GM21447 (cell line): ENCODE measurements around the gene LTN1.
"Not testable (repeated sequence)": the region's sequence is repeated elsewhere in the genome, so short reads cannot be mapped to it uniquely, and the experiment has no call there.

Experiments
- ATAC-seq: cut with Tn5 transposase; IDR thresholded peaks from one replicate; pipeline ENCODE4 v1.9.1; 2021; ENCODE audit not compliant: unreplicated experiment

The LTN1 gene

GRCh38 chr21:28982637-28983036 is 10.0 kb downstream of the LTN1 start:
- ATAC-seq, result no peak

DNA sequence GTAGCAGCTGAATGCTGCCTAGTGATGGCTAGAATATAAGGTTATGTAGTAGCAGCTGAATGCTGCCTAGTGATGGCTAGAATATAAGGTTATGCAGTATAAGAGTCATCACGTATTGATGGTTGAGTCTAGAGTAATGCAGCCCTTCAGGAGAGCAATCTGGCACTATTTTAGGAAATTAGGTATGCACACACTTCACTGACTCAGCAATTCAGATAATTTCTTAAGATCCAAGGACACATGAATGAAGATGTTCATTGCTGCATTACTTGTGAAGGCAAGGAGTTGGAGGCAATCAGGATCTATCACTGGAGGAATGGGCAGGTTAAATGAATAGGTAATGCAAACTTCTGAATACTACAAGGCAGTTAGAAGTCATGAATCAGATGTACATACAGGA is 13.6 kb downstream of the LTN1 start:
- no peak for ATAC-seq

- no peak for ATAC-seq
Observed at GRCh38 chr21:28975397-28975796, 17.3 kb downstream of the LTN1 start.

GRCh38 chr21:28974531-28975227 is 18.0 kb downstream of the LTN1 start:
- no peak for ATAC-seq

DNA sequence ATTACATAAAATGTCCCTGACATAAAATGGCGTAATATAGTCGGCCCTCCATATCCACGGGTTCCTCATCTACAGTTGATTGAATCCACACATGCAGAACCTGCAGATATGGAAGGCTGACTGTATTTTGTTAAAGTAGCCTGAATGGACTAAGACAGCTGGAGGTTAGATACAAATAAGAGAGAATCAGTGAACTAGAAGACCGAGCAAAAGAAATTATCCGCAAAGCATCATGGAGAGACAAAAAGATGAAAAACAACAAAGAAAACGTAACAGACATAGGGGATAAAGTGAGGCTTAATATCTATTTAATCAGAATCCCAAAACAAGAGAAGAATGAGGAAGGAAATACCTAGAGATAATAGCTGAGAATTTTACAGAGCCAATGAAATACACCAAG is 20.3 kb downstream of the LTN1 start:
- ATAC-seq, result no peak

- no peak for ATAC-seq
Observed at GRCh38 chr21:28971171-28971570, 21.5 kb downstream of the LTN1 start.

- no peak for ATAC-seq
Observed at GRCh38 chr21:28963831-28964230, 28.8 kb downstream of the LTN1 start.

DNA sequence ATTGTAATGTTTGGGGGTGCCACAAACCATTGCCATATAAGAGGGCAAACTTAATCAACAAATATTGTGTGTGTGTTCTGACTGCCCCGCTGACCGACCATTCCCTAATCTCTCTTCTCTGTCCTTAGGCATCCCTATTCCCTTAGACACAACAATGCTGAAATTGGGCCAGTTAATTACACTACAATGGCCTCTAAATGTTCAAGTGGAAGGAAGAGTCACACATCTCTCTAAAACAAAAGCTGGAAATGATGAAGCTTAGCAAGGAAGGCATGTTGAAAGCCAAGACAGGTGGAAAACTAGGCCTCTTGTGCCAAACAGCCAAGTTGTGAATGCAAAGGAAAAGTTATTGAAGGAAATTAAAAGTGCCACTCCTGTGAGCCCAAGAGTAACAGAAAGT is 30.2 kb downstream of the LTN1 start:
- ATAC-seq, result no peak

GRCh38 chr21:28961927-28962326 is 30.8 kb downstream of the LTN1 start:
- ATAC-seq, result no peak

GRCh38 chr21:28960245-28960644 is 32.4 kb downstream of the LTN1 start:
- ATAC-seq, result no peak

GRCh38 chr21:28959367-28960099 is 33.1 kb downstream of the LTN1 start:
- ATAC-seq, result no peak

GRCh38 chr21:28953247-28953646 is 39.4 kb downstream of the LTN1 start:
- no peak for ATAC-seq

DNA sequence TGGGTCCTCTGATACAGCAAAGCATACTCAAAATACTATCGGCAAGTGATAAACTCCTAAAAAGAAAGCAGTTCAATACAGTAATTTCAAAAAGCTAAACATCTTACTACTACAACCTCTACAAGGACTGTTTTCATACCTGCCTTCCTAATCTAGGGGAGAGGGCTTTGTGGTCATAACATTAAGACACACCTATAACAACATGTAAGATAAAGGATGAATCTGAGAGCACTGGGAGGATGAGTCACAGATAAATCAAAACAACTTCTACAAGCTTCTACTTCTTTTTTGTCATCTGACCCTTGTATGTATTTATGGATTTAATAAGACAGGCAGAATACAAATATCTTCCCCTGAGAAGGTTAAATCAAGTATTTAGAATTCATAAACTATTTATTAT is 40.0 kb downstream of the LTN1 start:
- no peak for ATAC-seq

- ATAC-seq, result no peak
Observed at GRCh38 chr21:28949318-28949717, 43.4 kb downstream of the LTN1 start.

GRCh38 chr21:28944296-28944695 is 48.4 kb downstream of the LTN1 start:
- ATAC-seq, result no peak

- no peak for ATAC-seq
Observed at GRCh38 chr21:28943631-28944030, 49.0 kb downstream of the LTN1 start.

GRCh38 chr21:28938726-28939125 is 54.0 kb downstream of the LTN1 start:
- no peak for ATAC-seq

GRCh38 chr21:28937737-28938136 is 54.9 kb downstream of the LTN1 start:
- no peak for ATAC-seq

GRCh38 chr21:28936721-28937120 is 56.0 kb downstream of the LTN1 start:
- no peak for ATAC-seq

DNA sequence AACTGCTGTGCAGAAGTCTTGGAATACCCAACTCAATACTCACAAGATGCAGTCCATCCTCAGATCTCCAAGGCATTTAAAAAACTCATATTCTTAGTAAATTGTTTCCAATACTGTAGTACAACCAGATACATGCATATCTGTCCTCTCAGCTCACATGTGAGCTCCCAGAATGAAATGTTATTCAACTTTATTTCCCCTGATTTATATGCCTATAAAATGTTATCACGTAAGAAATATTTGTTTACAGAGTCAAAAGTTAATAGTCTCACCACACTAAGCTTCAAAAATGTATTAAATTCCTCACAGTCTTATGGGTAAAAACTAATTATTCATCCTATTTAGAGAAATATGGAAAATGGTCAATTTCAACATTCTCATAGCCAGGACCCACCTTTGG is 56.6 kb downstream of the LTN1 start:
- ATAC-seq, result no peak

DNA sequence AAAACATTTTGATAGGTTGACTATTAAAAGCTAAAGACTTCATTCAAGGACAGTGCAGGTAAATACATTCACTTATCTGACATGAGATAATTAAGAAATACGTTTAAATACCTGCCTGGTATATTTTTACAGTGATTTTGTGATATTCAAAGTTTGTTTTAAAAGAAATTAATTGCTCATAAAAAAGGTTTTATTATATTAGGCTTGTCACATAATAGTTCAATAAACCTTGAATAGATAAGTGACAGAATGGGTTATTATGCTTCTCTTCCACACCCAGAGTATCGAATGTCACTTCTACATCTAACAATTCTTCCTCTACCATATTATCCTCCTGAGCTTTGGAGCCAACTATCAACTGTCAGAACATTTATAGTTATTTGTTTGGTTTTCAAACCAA is 60.0 kb downstream of the LTN1 start:
- ATAC-seq, result no peak

- not testable (repeated sequence) for ATAC-seq
Observed at GRCh38 chr21:28931708-28932372, 60.8 kb downstream of the LTN1 start.
